HepG2 (cell line): ENCODE data around the gene PTPRC. TPM values are rescaled to one million over a fixed set of nuclear protein-coding genes. Genes with fewer than 3 reads are reported as not detected.

Source experiments
- ATAC-seq: fragments of 200-7000 bp; cut with Tn5 transposase; 3 replicates; pipeline ENCODE4 v1.9.1; 2020; ENCODE audit warnings: mild to moderate bottlenecking, moderate library complexity
- BruUV-seq: library from RNA; stranded (reverse); fragments of 400-500 nt; replicated peaks from 2 replicates; lab custom pipeline; 2021; lab: Mats Ljungman, UMichigan
- CTCF ChIA-PET: fragments of 300-600 bp; formaldehyde crosslinking; extraction: SDS; loops from one replicate; lab custom pipeline; 2021; ENCODE audit warnings: low total read pairs, inconsistent platforms, low intra/inter-chr PET ratio; lab: Yijun Ruan, JAX
- POLR2A ChIA-PET: fragments of 350-600 bp; sonication (Branson Sonifier 250); formaldehyde crosslinking; loops from one replicate; lab custom pipeline; 2020; ENCODE audit warnings: antibody characterized with exemption, inconsistent platforms; lab: Yijun Ruan, JAX
- DNase-seq: peaks from one replicate; pipeline ENCODE4 v3.0.0-alpha.2; 2015; ENCODE audit warnings: low spot score
- FAIRE-seq: peaks from 3 replicates; lab custom pipeline; 2011; peaks lifted over from hg19 to GRCh38; lab: Jason Lieb, UNC
- H2AFZ ChIP-seq: one replicate; pipeline ENCODE4 v1.6.1; 2011; ENCODE audit warnings: low read length, inconsistent platforms
- H3K27ac ChIP-seq: fragments of 300-600 bp; 3 replicates; pipeline ENCODE4 v1.8.0; 2011; ENCODE audit warnings: mixed run types, mild to moderate bottlenecking, mixed read lengths, low read length, inconsistent platforms; ENCODE audit not compliant: insufficient read depth; ENCODE audit errors: extremely low read length
- H3K27me3 ChIP-seq, 2 experiments: fragments of 200-600 bp in 1 of 2; 2 replicates in 1 of 2; 3 replicates in 1 of 2; pipeline versions ENCODE4 v1.6.0 to v1.8.0; 2011; ENCODE audit warnings: low read length in 2 of 2, mild to moderate bottlenecking in 2 of 2, moderate library complexity in 2 of 2, inconsistent platforms in 1 of 2; ENCODE audit not compliant: insufficient read depth in 2 of 2, control insufficient read depth in 1 of 2
- H3K36me3 ChIP-seq, 2 experiments: fragments of 200-600 bp in 1 of 2; replicated peaks in 1 of 2; 2 replicates in 1 of 2; 3 replicates in 1 of 2; pipeline versions ENCODE4 v1.5.1 to v1.8.0; 2011; ENCODE audit warnings: low read length in 2 of 2, inconsistent platforms in 1 of 2; ENCODE audit not compliant: insufficient read depth in 2 of 2, control insufficient read depth in 1 of 2
- H3K4me1 ChIP-seq: 2 replicates; pipeline ENCODE4 v1.5.1; 2012; ENCODE audit warnings: low read length, inconsistent platforms; ENCODE audit not compliant: insufficient read depth
- H3K4me2 ChIP-seq: 2 replicates; pipeline ENCODE4 v1.6.0; 2011; ENCODE audit warnings: low read depth, low read length, inconsistent platforms
- H3K4me3 ChIP-seq, 3 experiments: fragments of 200-600 bp in 1 of 3; sonication (generic), shearing (Covaris generic) in 1 of 3; replicated peaks in 1 of 3; 2 replicates each; pipeline ENCODE4 v1.5.1; 2011 to 2016; ENCODE audit warnings: low read length in 3 of 3, inconsistent platforms in 2 of 3, low read depth in 2 of 3, mild to moderate bottlenecking in 2 of 3, control low read depth in 1 of 3, mixed read lengths in 1 of 3; ENCODE audit not compliant: insufficient read depth in 1 of 3
- H3K79me2 ChIP-seq: one replicate; pipeline ENCODE4 v1.6.1; 2011; ENCODE audit warnings: low read length, inconsistent platforms; ENCODE audit not compliant: insufficient read depth
- H3K9ac ChIP-seq: 2 replicates; pipeline ENCODE4 v1.6.0; 2011; ENCODE audit warnings: mild to moderate bottlenecking, low read depth, low read length, inconsistent platforms; ENCODE audit not compliant: insufficient read depth
- H3K9me3 ChIP-seq: 2 replicates; pipeline ENCODE4 v1.5.1; 2012; ENCODE audit warnings: mild to moderate bottlenecking, low read length
- H4K20me1 ChIP-seq: 2 replicates; pipeline ENCODE4 v1.6.0; 2011; ENCODE audit warnings: inconsistent platforms, mild to moderate bottlenecking, low read length, moderate library complexity; ENCODE audit not compliant: insufficient read depth
- ERF ChIP-seq: IDR thresholded peaks from 2 replicates; pipeline ENCODE4 v1.6.1; 2018; ENCODE audit warnings: missing biosample characterization, missing genetic modification reagents
- ESRRA ChIP-seq: sonication (generic); formaldehyde crosslinking; IDR thresholded peaks from 2 replicates; pipeline ENCODE4 v1.5.1; 2020; ENCODE audit warnings: mild to moderate bottlenecking, low read depth, missing genetic modification reagents
- FOSL1 ChIP-seq: sonication (generic); formaldehyde crosslinking; IDR thresholded peaks from 2 replicates; pipeline ENCODE4 v1.9.0; 2021; ENCODE audit warnings: missing genetic modification reagents, borderline replicate concordance
- HES4 ChIP-seq: sonication (generic); formaldehyde crosslinking; IDR thresholded peaks from 2 replicates; pipeline ENCODE4 v1.9.0; 2021; ENCODE audit warnings: mild to moderate bottlenecking, missing genetic modification reagents, borderline replicate concordance
- HMG20B ChIP-seq: conservative IDR thresholded peaks from 2 replicates; pipeline ENCODE4 v1.6.1; 2016; ENCODE audit warnings: missing genetic modification reagents, missing compliant biosample characterization
- MAX ChIP-seq: IDR thresholded peaks from 2 replicates; pipeline ENCODE4 v1.6.1; 2012; ENCODE audit warnings: inconsistent platforms
- SIX1 ChIP-seq: sonication (generic); formaldehyde crosslinking; IDR thresholded peaks from 2 replicates; pipeline ENCODE4 v1.4.0; 2020; ENCODE audit warnings: missing genetic modification reagents, borderline replicate concordance
- SMARCE1 ChIP-seq: fragments of 450-650 bp; IDR thresholded peaks from 2 replicates; pipeline ENCODE4 v1.6.1; 2017; ENCODE audit warnings: borderline replicate concordance
- ZNF121 ChIP-seq: sonication (generic); formaldehyde crosslinking; IDR thresholded peaks from 2 replicates; pipeline ENCODE4 v1.5.0; 2020; ENCODE audit warnings: mild to moderate bottlenecking, missing genetic modification reagents
- ZNF484 ChIP-seq: sonication (generic); formaldehyde crosslinking; IDR thresholded peaks from 2 replicates; pipeline ENCODE4 v1.5.1; 2020; ENCODE audit warnings: mild to moderate bottlenecking, low read depth, missing genetic modification reagents, borderline replicate concordance
- ZNF567 ChIP-seq: sonication (generic); formaldehyde crosslinking; IDR thresholded peaks from 2 replicates; pipeline ENCODE4 v1.8.1; 2023; ENCODE audit warnings: mild to moderate bottlenecking, missing genetic modification reagents, borderline replicate concordance
- ZNF646 ChIP-seq: sonication (generic); formaldehyde crosslinking; IDR thresholded peaks from 2 replicates; pipeline ENCODE4 v1.9.0; 2021; ENCODE audit warnings: mild to moderate bottlenecking, missing genetic modification reagents
- ZNF740 ChIP-seq: sonication (generic); formaldehyde crosslinking; IDR thresholded peaks from 2 replicates; pipeline ENCODE4 v1.4.0; 2020; ENCODE audit warnings: missing genetic modification reagents
- ZSCAN5A ChIP-seq: sonication (generic); formaldehyde crosslinking; IDR thresholded peaks from 2 replicates; pipeline ENCODE4 v1.8.0; 2022; ENCODE audit warnings: mild to moderate bottlenecking, missing genetic modification reagents, borderline replicate concordance
- WGBS: methylation state at CpG from one replicate; pipeline ENCODE4 v1.1.6; 2017; ENCODE audit warnings: low lambda C conversion rate; 5-methylcytosine and 5-hydroxymethylcytosine counted together
- in situ Hi-C: cut with HindIII; loops from 2 replicates; pipeline ENCODE4 v1.10.0; 2017; ENCODE audit warnings: low pct_unique_long_range_greater_than_20kb; ENCODE audit not compliant: extremely low pct_ligation_motif_present
- intact Hi-C: fragments of 100-400 bp; cut with micrococcal nuclease; formaldehyde crosslinking; loops from one replicate; pipeline ENCODE4 v1.10.0; 2022; ENCODE audit not compliant: unreplicated experiment
- polyA plus RNA-seq, 8 experiments: library from polyadenylated mRNA; depleted of rRNA in 3 of 8; stranded (reverse) in 7 of 8; unstranded in 1 of 8; fragments of >200 nt; fragmentation: Illumina TruSeq in 4 of 8; extraction: Trizol in 4 of 8; gene quantifications; 2 replicates each; pipeline versions ENCODE4 v1.2.1 to v1.2.3, GENCODE V29; 2011 to 2016; ENCODE audit warnings: low read depth in 4 of 8, missing spikeins in 1 of 8, mixed read lengths in 1 of 8; ENCODE audit not compliant: insufficient read depth in 1 of 8
- total RNA-seq, 5 experiments: library from RNA; depleted of rRNA; stranded (reverse); fragments of >200 nt; fragmentation: Illumina TruSeq; extraction: Trizol; gene quantifications; 2 replicates each; pipeline ENCODE4 v1.2.3, GENCODE V29; 2016; ENCODE audit warnings: low read depth in 1 of 5

PTPRC gene
- total and polyA plus RNA-seq, 2 of the 13 experiments (the other 11 are each of a cell fraction or from before 2014, with no cell fraction given): not detected

GRCh38 chr1:198605406-198605805 is 33.4 kb upstream of the PTPRC start (continued):
- TF ChIP-seq MAX (no peak), ESRRA (no peak), ZNF740 (no peak), ZNF484 (no peak), HES4 (CRISPR knock-in tag) (no peak), ZNF567 (CRISPR knock-in tag) (no peak), ZNF121 (no peak), ERF (no peak), SMARCE1 (no peak)

- no peak for FAIRE-seq
- in situ Hi-C loops: no loop called here
- CTCF ChIA-PET: no interaction called here
These were observed 32.8 kb upstream of the PTPRC start for GRCh38 chr1:198606020-198606438.

More at GRCh38 chr1:198606020-198606438, 32.8 kb upstream of the PTPRC start:
- Histone ChIP-seq H3K4me3 (no peak overlapping the region), H4K20me1 (no peaks in the 10 kb centered on the region), H3K9ac (no peak overlapping the region), H3K36me3 (no peaks in the 10 kb centered on the region), H2AFZ (no peak overlapping the region), H3K27ac (no peak overlapping the region), H3K79me2 (no peaks in the 10 kb centered on the region), H3K4me1 (no peaks in the 10 kb centered on the region), H3K4me2 (no peak overlapping the region), H3K27me3 (no peaks in the 10 kb centered on the region; a peak in 1 of 5 replicates), H3K9me3 (no peaks in the 10 kb centered on the region)
- TF ChIP-seq ZNF646 (CRISPR knock-in tag) (no peak), FOSL1 (CRISPR knock-in tag) (no peak), HMG20B (CRISPR knock-in tag) (no peak), ZSCAN5A (no peak), SIX1 (CRISPR knock-in tag) (no peak)
- WGBS: 8% methylated on average over 3 of the region's 3 CpGs
- POLR2A ChIA-PET: no interaction called here
- DNase-seq (no peak), ATAC-seq (no peak)
- intact Hi-C loops: no loop called here
- BruUV-seq: no TSS peak
